Endothelial cell of umbilical vein (primary cell): ENCODE results near the gene NTRK2. TPM values are rescaled to one million over a fixed set of nuclear protein-coding genes. Genes with fewer than 3 reads are reported as not detected.

Source experiments
- BruUV-seq: library from RNA; stranded (reverse); fragments of 400-500 nt; replicated peaks from 2 replicates; lab custom pipeline; 2021; lab: Mats Ljungman, UMichigan
- CTCF ChIA-PET: fragments of 300-600, 350-600 bp; sonication (Branson Sonifier 250); formaldehyde crosslinking; loops from one replicate; lab custom pipeline; 2021; ENCODE audit warnings: antibody characterized with exemption, inconsistent platforms; lab: Charles Lee
- POLR2A ChIA-PET: fragments of 300-600, 350-600 bp; sonication (Branson Sonifier 250); formaldehyde crosslinking; loops from one replicate; lab custom pipeline; 2021; ENCODE audit warnings: antibody characterized with exemption, inconsistent platforms; lab: Charles Lee
- DNase-seq: peaks from one replicate; pipeline ENCODE4 v3.0.0-alpha.2; 2011; ENCODE audit warnings: low read depth, low spot score
- FAIRE-seq: peaks from 2 replicates; lab custom pipeline; 2011; peaks lifted over from hg19 to GRCh38; lab: Jason Lieb, UNC
- H2AFZ ChIP-seq: 2 replicates; pipeline ENCODE4 v1.6.0; 2012; ENCODE audit warnings: low read depth, low read length, control low read depth, inconsistent platforms
- H3K27ac ChIP-seq: 2 replicates; pipeline ENCODE4 v1.5.1; 2011; ENCODE audit warnings: low read depth, mild to moderate bottlenecking, control low read depth, low read length, moderate library complexity; ENCODE audit not compliant: insufficient read depth
- H3K27me3 ChIP-seq, 2 experiments: 2 replicates each; pipeline versions ENCODE4 v1.6.0 to v1.6.1; 2011; ENCODE audit warnings: low read length in 2 of 2, mixed read lengths in 1 of 2; ENCODE audit not compliant: control insufficient read depth in 2 of 2, insufficient read depth in 2 of 2
- H3K36me3 ChIP-seq, 2 experiments: 2 replicates in 1 of 2; 3 replicates in 1 of 2; pipeline ENCODE4 v1.5.1; 2011; ENCODE audit warnings: low read length in 2 of 2, mild to moderate bottlenecking in 1 of 2, moderate library complexity in 1 of 2; ENCODE audit not compliant: control insufficient read depth in 2 of 2, insufficient read depth in 2 of 2; ENCODE audit errors: extremely low read depth in 1 of 2
- H3K4me1 ChIP-seq: 3 replicates; pipeline ENCODE4 v1.5.1; 2011; ENCODE audit warnings: mild to moderate bottlenecking, low read length; ENCODE audit not compliant: control insufficient read depth, insufficient read depth; ENCODE audit errors: extremely low read depth
- H3K4me2 ChIP-seq: 2 replicates; pipeline ENCODE4 v1.6.1; 2011; ENCODE audit warnings: low read length, control low read depth, mixed read lengths; ENCODE audit not compliant: insufficient read depth
- H3K4me3 ChIP-seq, 3 experiments: fragments of 200-600 bp in 1 of 3; sonication (generic), shearing (Covaris generic) in 1 of 3; replicated peaks in 1 of 3; 2 replicates each; pipeline ENCODE4 v1.5.1; 2011 to 2016; ENCODE audit warnings: control low read depth in 3 of 3, low read length in 3 of 3, mild to moderate bottlenecking in 2 of 3, inconsistent platforms in 1 of 3, low read depth in 1 of 3, moderate library complexity in 1 of 3; ENCODE audit not compliant: insufficient read depth in 1 of 3
- H3K79me2 ChIP-seq: 2 replicates; pipeline ENCODE4 v1.6.0; 2012; ENCODE audit warnings: low read length, inconsistent platforms; ENCODE audit not compliant: control insufficient read depth, insufficient read depth
- H3K9ac ChIP-seq: replicated peaks from 2 replicates; pipeline ENCODE3; 2011; ENCODE audit warnings: low read length, control low read depth; ENCODE audit not compliant: insufficient read depth; ENCODE audit errors: extremely low read depth
- H3K9me1 ChIP-seq: replicated peaks from 3 replicates; pipeline ENCODE4 v1.6.0; 2011; ENCODE audit warnings: mild to moderate bottlenecking, low read length; ENCODE audit not compliant: control insufficient read depth, insufficient read depth; ENCODE audit errors: extremely low read depth
- H3K9me3 ChIP-seq: replicated peaks from 2 replicates; pipeline ENCODE4 v1.5.1; 2012; ENCODE audit warnings: low read length, inconsistent platforms; ENCODE audit not compliant: control insufficient read depth, insufficient read depth
- H4K20me1 ChIP-seq: replicated peaks from 2 replicates; pipeline ENCODE3; 2011; ENCODE audit warnings: mild to moderate bottlenecking, low read length; ENCODE audit not compliant: control insufficient read depth, insufficient read depth; ENCODE audit errors: extremely low read depth
- EZH2 ChIP-seq: IDR thresholded peaks from 2 replicates; pipeline ENCODE4 v1.6.1; 2012; ENCODE audit warnings: borderline replicate concordance, low read depth, mild to moderate bottlenecking, moderate library complexity, low read length, inconsistent platforms; ENCODE audit not compliant: severe bottlenecking
- FOS ChIP-seq: IDR thresholded peaks from 2 replicates; pipeline ENCODE4 v1.6.1; 2011; ENCODE audit warnings: mild to moderate bottlenecking, low read length, moderate library complexity, borderline replicate concordance; ENCODE audit not compliant: insufficient read depth
- GATA2 ChIP-seq: IDR thresholded peaks from 2 replicates; pipeline ENCODE4 v1.7.0; 2011; ENCODE audit warnings: low read depth, mild to moderate bottlenecking, moderate library complexity, mixed read lengths, low read length; ENCODE audit not compliant: insufficient read length, insufficient read depth
- JUN ChIP-seq: IDR thresholded peaks from 2 replicates; pipeline ENCODE4 v1.6.1; 2011; ENCODE audit warnings: borderline replicate concordance, low read depth; ENCODE audit not compliant: insufficient read length, insufficient read depth
- MYC ChIP-seq: IDR thresholded peaks from one replicate; pipeline ENCODE4 v1.6.1; 2011; ENCODE audit warnings: mild to moderate bottlenecking, low read depth, low read length
- POLR2A ChIP-seq: IDR thresholded peaks from 2 replicates; pipeline ENCODE4 v1.6.1; 2012; ENCODE audit warnings: low read depth, mild to moderate bottlenecking, control low read depth, low read length
- POLR2AphosphoS5 ChIP-seq: IDR thresholded peaks from 2 replicates; pipeline ENCODE4 v1.6.1; 2012; ENCODE audit warnings: low read depth, mild to moderate bottlenecking, control low read depth, low read length, moderate library complexity; ENCODE audit not compliant: insufficient read depth
- dilution Hi-C: fragments of 300-500 bp; cut with MboI; formaldehyde crosslinking; loops from one replicate; pipeline ENCODE4 v1.15.0; 2019; ENCODE audit warnings: low sequenced_read_pairs; ENCODE audit not compliant: extremely low pct_ligation_motif_present
- intact Hi-C: fragments of 100-400 bp; cut with micrococcal nuclease; formaldehyde crosslinking; loops from one replicate; pipeline ENCODE4 v1.10.0; 2022
- polyA plus RNA-seq, 4 experiments: library from polyadenylated mRNA; depleted of rRNA in 3 of 4; stranded (reverse) in 3 of 4; unstranded in 1 of 4; fragments of >200 nt; gene quantifications; 2 replicates each; pipeline versions ENCODE4 v1.2.1 to v1.2.3, GENCODE V29; 2011 to 2012; ENCODE audit warnings: missing spikeins in 1 of 4
- total RNA-seq: library from RNA; stranded (reverse); gene quantifications from 2 replicates; pipeline ENCODE4 v1.2.3, GENCODE V29; 2021
- TF ChIP-seq, protein P1 (sequence below), 2 donors: IDR thresholded peaks; 1 replicate in 1 of 2; 2 replicates in 1 of 2; pipeline ENCODE4 v1.5.1; 2011; ENCODE audit warnings: low read length in 2 of 2, mild to moderate bottlenecking in 2 of 2, moderate library complexity in 2 of 2, control low read depth in 1 of 2, inconsistent platforms in 1 of 2, low read depth in 1 of 2; ENCODE audit not compliant: insufficient read depth in 1 of 2; ENCODE audit errors: extremely low read depth in 1 of 2
- TF ChIP-seq, protein P2 (sequence below): IDR thresholded peaks from 2 replicates; pipeline ENCODE4 v1.6.1; 2011; ENCODE audit not compliant: insufficient read depth, insufficient read length

NTRK2 gene
- total and polyA plus RNA-seq, 2 donors (not counting 3 experiments of a cell fraction or from before 2014, with no cell fraction given): 0.01 to 0.13 TPM

DNA sequence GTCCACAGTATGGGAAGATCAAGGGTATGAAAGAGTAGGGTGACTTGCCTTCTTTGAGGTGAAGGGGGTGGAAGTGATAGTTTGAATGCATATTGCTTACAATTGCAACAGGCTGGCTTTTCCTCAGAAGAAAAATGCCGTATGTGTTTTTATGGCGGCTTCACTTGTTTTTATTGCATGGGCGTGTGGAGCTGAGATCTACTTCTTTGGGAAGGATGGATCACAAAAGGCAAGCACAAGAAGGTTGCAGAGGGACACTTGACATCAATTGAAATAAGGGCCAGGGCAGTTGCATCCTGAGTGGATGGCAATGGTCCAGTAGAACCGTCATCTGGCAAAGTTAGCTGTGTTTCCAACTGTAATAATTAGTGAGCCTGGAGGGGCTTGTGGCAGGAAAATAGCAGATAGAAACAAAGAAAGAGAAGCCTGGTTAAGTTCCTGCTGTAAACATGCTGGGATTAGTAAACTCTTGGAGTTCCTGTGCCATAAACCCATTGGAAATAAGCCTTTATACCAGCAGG lies 138.4 kb downstream of the NTRK2 start:
- TF ChIP-seq JUN (no peak), POLR2AphosphoS5 (no peak), EZH2 (no peak), FOS (no peak), GATA2 (no peak), POLR2A (no peak), MYC (no peak)
- TF ChIP-seq, protein P1, sequence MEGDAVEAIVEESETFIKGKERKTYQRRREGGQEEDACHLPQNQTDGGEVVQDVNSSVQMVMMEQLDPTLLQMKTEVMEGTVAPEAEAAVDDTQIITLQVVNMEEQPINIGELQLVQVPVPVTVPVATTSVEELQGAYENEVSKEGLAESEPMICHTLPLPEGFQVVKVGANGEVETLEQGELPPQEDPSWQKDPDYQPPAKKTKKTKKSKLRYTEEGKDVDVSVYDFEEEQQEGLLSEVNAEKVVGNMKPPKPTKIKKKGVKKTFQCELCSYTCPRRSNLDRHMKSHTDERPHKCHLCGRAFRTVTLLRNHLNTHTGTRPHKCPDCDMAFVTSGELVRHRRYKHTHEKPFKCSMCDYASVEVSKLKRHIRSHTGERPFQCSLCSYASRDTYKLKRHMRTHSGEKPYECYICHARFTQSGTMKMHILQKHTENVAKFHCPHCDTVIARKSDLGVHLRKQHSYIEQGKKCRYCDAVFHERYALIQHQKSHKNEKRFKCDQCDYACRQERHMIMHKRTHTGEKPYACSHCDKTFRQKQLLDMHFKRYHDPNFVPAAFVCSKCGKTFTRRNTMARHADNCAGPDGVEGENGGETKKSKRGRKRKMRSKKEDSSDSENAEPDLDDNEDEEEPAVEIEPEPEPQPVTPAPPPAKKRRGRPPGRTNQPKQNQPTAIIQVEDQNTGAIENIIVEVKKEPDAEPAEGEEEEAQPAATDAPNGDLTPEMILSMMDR (IDR thresholded peaks at IDR 0.05; ENCODE audit: extremely low read depth in 1 of 2, insufficient read depth in 1 of 2, low read depth in 1 of 2, low read length in 2 of 2): no peak
- TF ChIP-seq, protein P2, sequence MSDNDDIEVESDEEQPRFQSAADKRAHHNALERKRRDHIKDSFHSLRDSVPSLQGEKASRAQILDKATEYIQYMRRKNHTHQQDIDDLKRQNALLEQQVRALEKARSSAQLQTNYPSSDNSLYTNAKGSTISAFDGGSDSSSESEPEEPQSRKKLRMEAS: no peak
- Histone ChIP-seq H3K9me3 (no peaks in the 10 kb centered on the region), H3K27me3 (no peaks in the 10 kb centered on the region), H3K27ac (no peak overlapping the region), H4K20me1 (no peaks in the 10 kb centered on the region), H3K9ac (no peak overlapping the region), H3K4me2 (no peak overlapping the region), H3K9me1 (no peaks in the 10 kb centered on the region), H3K4me1 (peaks cover 2% of the 10 kb centered on the region), H2AFZ (no peak overlapping the region), H3K36me3 (no peaks in the 10 kb centered on the region), H3K79me2 (no peaks in the 10 kb centered on the region), H3K4me3 (no peak overlapping the region)
- intact Hi-C loops (no loop called here), dilution Hi-C loops (no loop called here)
- CTCF ChIA-PET: no interaction called here
- no peak for DNase-seq
- POLR2A ChIA-PET: no interaction called here
- no TSS peak for BruUV-seq
- no peak for FAIRE-seq
